ENCODE results near the gene TNFRSF1A.

Gene TNFRSF1A

GRCh38 chr12:6341417-6342139, at the start of gene TNFRSF1A:
Gene TNFRSF1A (minus strand): TSS chr12:6342076. CDS start chr12:6341814, 262 bp downstream.
- DNase-seq = peak; percentile 73

- DNase-seq = no peak
Measured at GRCh38 chr12:6391013-6391412, 49.1 kb upstream of the TNFRSF1A start.

GRCh38 chr12:6390084-6390799, 48.4 kb upstream of the TNFRSF1A start:
- DNase-seq = no peak

GRCh38 chr12:6387541-6387940, 45.7 kb upstream of the TNFRSF1A start:
- no peak for DNase-seq

- no peak for DNase-seq
Measured at GRCh38 chr12:6386491-6386890, 44.6 kb upstream of the TNFRSF1A start.

- no peak for DNase-seq
Measured at GRCh38 chr12:6386038-6386437, 44.2 kb upstream of the TNFRSF1A start.

- DNase-seq = no peak
Measured at GRCh38 chr12:6384499-6385436, 42.9 kb upstream of the TNFRSF1A start.

GRCh38 chr12:6383572-6384498, 42.0 kb upstream of the TNFRSF1A start, which contains the start of gene LTBR:
Gene LTBR (plus strand): TSS chr12:6384162. CDS start chr12:6384359, 197 bp downstream.
- DNase-seq = peak; percentile 47

- DNase-seq = no peak
Measured at GRCh38 chr12:6382982-6383381, 41.1 kb upstream of the TNFRSF1A start.

GRCh38 chr12:6382371-6382770, 40.5 kb upstream of the TNFRSF1A start:
- DNase-seq = no peak

GRCh38 chr12:6380141-6381121, 38.6 kb upstream of the TNFRSF1A start:
- no peak for DNase-seq

GRCh38 chr12:6378709-6379472, 37.0 kb upstream of the TNFRSF1A start:
- no peak for DNase-seq

GRCh38 chr12:6377667-6377994, 35.8 kb upstream of the TNFRSF1A start:
- DNase-seq = no peak

- DNase-seq = no peak
Measured at GRCh38 chr12:6376870-6377666, 35.2 kb upstream of the TNFRSF1A start.

GRCh38 chr12:6376079-6376869, 34.4 kb upstream of the TNFRSF1A start:
- DNase-seq = peak; percentile 34

GRCh38 chr12:6375269-6376078, 33.6 kb upstream of the TNFRSF1A start, which contains the start of gene SCNN1A:
Gene SCNN1A (minus strand): TSS chr12:6375563. CDS start chr12:6374783, 780 bp downstream.
- DNase-seq = no peak

GRCh38 chr12:6374786-6375160, 32.9 kb upstream of the TNFRSF1A start:
- no peak for DNase-seq
